H1 (cell line): ENCODE data around the gene USP35. TPM values are rescaled to one million over a fixed set of nuclear protein-coding genes. Genes with fewer than 3 reads are reported as not detected.
A peak's percentile ranks its signal among the peaks of the same experiment; 100 is the strongest.

Experiments used
- CTCF ChIA-PET: fragments of 300-600 bp; sonication (Branson Sonifier 250); formaldehyde crosslinking; loops from one replicate; lab custom pipeline; 2021; ENCODE audit not compliant: partially characterized antibody; lab: Charles Lee
- POLR2A ChIA-PET: fragments of 300-600 bp; sonication (Branson Sonifier 250); formaldehyde crosslinking; loops from one replicate; lab custom pipeline; 2021; ENCODE audit warnings: inconsistent platforms; ENCODE audit not compliant: partially characterized antibody; lab: Charles Lee
- DNase-seq, 2 experiments: peaks; one replicate each; pipeline versions ENCODE4 v3.0.0 to v3.0.0-alpha.2; 2010 to 2022; ENCODE audit warnings: low spot score in 2 of 2, low read depth in 1 of 2, mixed read lengths in 1 of 2
- FAIRE-seq: peaks from 2 replicates; lab custom pipeline; 2011; peaks lifted over from hg19 to GRCh38; lab: Jason Lieb, UNC
- H2AFZ ChIP-seq: 2 replicates; pipeline ENCODE4 v1.8.1; 2012; ENCODE audit warnings: low read length, inconsistent platforms
- H2AK5ac ChIP-seq: 2 replicates; pipeline ENCODE4 v1.6.1; 2013; ENCODE audit warnings: low read depth, low read length
- H2BK120ac ChIP-seq: replicated peaks from 2 replicates; pipeline ENCODE3; 2013; ENCODE audit warnings: low read depth, low read length, inconsistent platforms
- H2BK12ac ChIP-seq: 2 replicates; pipeline ENCODE4 v1.6.1; 2013; ENCODE audit warnings: low read depth, low read length
- H2BK15ac ChIP-seq: 2 replicates; pipeline ENCODE4 v1.6.1; 2013; ENCODE audit warnings: low read length
- H2BK20ac ChIP-seq: 2 replicates; pipeline ENCODE4 v1.6.1; 2013; ENCODE audit warnings: low read length
- H2BK5ac ChIP-seq: 2 replicates; pipeline ENCODE4 v1.6.1; 2013; ENCODE audit warnings: low read depth, low read length
- H3K14ac ChIP-seq: 2 replicates; pipeline ENCODE4 v1.6.1; 2013; ENCODE audit warnings: inconsistent platforms; ENCODE audit not compliant: insufficient read length
- H3K18ac ChIP-seq: 2 replicates; pipeline ENCODE4 v1.6.1; 2013; ENCODE audit warnings: low read length; ENCODE audit errors: extremely low read depth
- H3K23ac ChIP-seq: 2 replicates; pipeline ENCODE4 v1.6.1; 2013; ENCODE audit warnings: inconsistent platforms; ENCODE audit not compliant: insufficient read length
- H3K23me2 ChIP-seq: 2 replicates; pipeline ENCODE4 v1.6.1; 2013; ENCODE audit warnings: low read depth, low read length
- H3K27ac ChIP-seq: 2 replicates; pipeline ENCODE4 v1.6.1; 2011; ENCODE audit warnings: low read depth, low read length, inconsistent platforms
- H3K27me3 ChIP-seq, 4 experiments: replicated peaks in 1 of 4; 1 replicate in 1 of 4; 2 replicates in 3 of 4; pipeline versions ENCODE4 v1.6.1 to v1.8.1; 2011 to 2013; ENCODE audit warnings: low read length in 3 of 4, mild to moderate bottlenecking in 3 of 4, inconsistent platforms in 2 of 4, mixed read lengths in 2 of 4, moderate library complexity in 1 of 4; ENCODE audit not compliant: control insufficient read depth in 3 of 4, insufficient read depth in 3 of 4; ENCODE audit errors: extremely low read depth in 1 of 4
- H3K36me3 ChIP-seq, 4 experiments: 2 replicates each; pipeline versions ENCODE4 v1.6.1 to v1.8.1; 2011 to 2013; ENCODE audit warnings: mild to moderate bottlenecking in 4 of 4, low read length in 3 of 4, moderate library complexity in 2 of 4, control low read depth in 1 of 4, inconsistent platforms in 1 of 4; ENCODE audit not compliant: insufficient read depth in 4 of 4, control insufficient read depth in 2 of 4
- H3K4ac ChIP-seq: replicated peaks from 2 replicates; pipeline ENCODE3; 2013; ENCODE audit warnings: low read length, low read depth, mixed read lengths, inconsistent platforms; ENCODE audit not compliant: insufficient read length
- H3K4me1 ChIP-seq, 4 experiments: replicated peaks in 1 of 4; 1 replicate in 1 of 4; 2 replicates in 3 of 4; pipeline versions ENCODE4 v1.6.1 to v1.8.1; 2011 to 2013; ENCODE audit warnings: low read length in 3 of 4, inconsistent platforms in 2 of 4, mixed read lengths in 1 of 4; ENCODE audit not compliant: insufficient read depth in 4 of 4, control insufficient read depth in 3 of 4
- H3K4me2 ChIP-seq, 2 experiments: 2 replicates each; pipeline versions ENCODE4 v1.6.1 to v1.8.1; 2011 to 2013; ENCODE audit warnings: low read depth in 2 of 2, low read length in 2 of 2, control low read depth in 1 of 2, inconsistent platforms in 1 of 2, mild to moderate bottlenecking in 1 of 2; ENCODE audit not compliant: insufficient read depth in 1 of 2
- H3K4me3 ChIP-seq, 4 experiments: fragments of 200-600, 300-600 bp in 1 of 4; sonication (generic), shearing (Covaris generic), sonication (Bioruptor Twin) in 1 of 4; 2 replicates each; pipeline versions ENCODE4 v1.5.1 to v1.8.1; 2011 to 2016; ENCODE audit warnings: low read length in 4 of 4, low read depth in 3 of 4, control low read depth in 2 of 4, inconsistent platforms in 2 of 4, mild to moderate bottlenecking in 2 of 4, mixed read lengths in 1 of 4, moderate library complexity in 1 of 4; ENCODE audit not compliant: insufficient read depth in 2 of 4; ENCODE audit errors: extremely low read depth in 1 of 4
- H3K56ac ChIP-seq: replicated peaks from 2 replicates; pipeline ENCODE3; 2013; ENCODE audit warnings: low read depth, mild to moderate bottlenecking, mixed read lengths, low read length, inconsistent platforms; ENCODE audit not compliant: insufficient read length
- H3K79me1 ChIP-seq: 2 replicates; pipeline ENCODE4 v1.6.1; 2013; ENCODE audit warnings: low read depth, low read length, control low read depth
- H3K79me2 ChIP-seq, 2 experiments: 2 replicates each; pipeline versions ENCODE4 v1.6.1 to v1.8.1; 2012 to 2013; ENCODE audit warnings: low read length in 2 of 2, mild to moderate bottlenecking in 2 of 2, inconsistent platforms in 1 of 2; ENCODE audit not compliant: insufficient read depth in 2 of 2, control insufficient read depth in 1 of 2
- H3K9ac ChIP-seq, 4 experiments: replicated peaks in 1 of 4; 1 replicate in 1 of 4; 2 replicates in 3 of 4; pipeline versions ENCODE4 v1.6.1 to v1.8.1; 2011 to 2013; ENCODE audit warnings: low read depth in 3 of 4, low read length in 3 of 4, control low read depth in 2 of 4, mild to moderate bottlenecking in 2 of 4, moderate library complexity in 2 of 4, inconsistent platforms in 1 of 4; ENCODE audit errors: extremely low read depth in 1 of 4
- H3K9me3 ChIP-seq, 2 experiments: 2 replicates each; pipeline versions ENCODE4 v1.6.1 to v1.8.1; 2012 to 2013; ENCODE audit warnings: mild to moderate bottlenecking in 2 of 2, moderate library complexity in 2 of 2, control low read depth in 1 of 2, inconsistent platforms in 1 of 2, low read depth in 1 of 2, low read length in 1 of 2, mixed read lengths in 1 of 2; ENCODE audit not compliant: insufficient read depth in 2 of 2
- H4K20me1 ChIP-seq, 2 experiments: replicated peaks in 1 of 2; 2 replicates each; pipeline versions ENCODE3 to v1.8.1; 2011 to 2013; ENCODE audit warnings: inconsistent platforms in 2 of 2, low read length in 2 of 2, mild to moderate bottlenecking in 1 of 2; ENCODE audit not compliant: insufficient read depth in 2 of 2, control insufficient read depth in 1 of 2
- H4K5ac ChIP-seq: 2 replicates; pipeline ENCODE4 v1.6.1; 2013; ENCODE audit warnings: low read length, low read depth, mixed read lengths, inconsistent platforms; ENCODE audit not compliant: insufficient read length
- H4K8ac ChIP-seq: 2 replicates; pipeline ENCODE4 v1.8.0; 2013; ENCODE audit warnings: mild to moderate bottlenecking, moderate library complexity, low read length, inconsistent platforms; ENCODE audit not compliant: insufficient read depth; ENCODE audit errors: extremely low read depth
- H4K91ac ChIP-seq: replicated peaks from 2 replicates; pipeline ENCODE3; 2013; ENCODE audit warnings: low read length, mixed read lengths, inconsistent platforms; ENCODE audit not compliant: insufficient read length
- BACH1 ChIP-seq: IDR thresholded peaks from 2 replicates; pipeline ENCODE4 v1.6.1; 2012; ENCODE audit warnings: low read length, improper control_type of control experiment
- USF2 ChIP-seq: IDR thresholded peaks from 2 replicates; pipeline ENCODE4 v1.6.1; 2011; ENCODE audit warnings: low read length, improper control_type of control experiment
- WGBS, 2 experiments: shearing (Covaris generic) in 1 of 2; methylation state at CpG; one replicate each; pipeline versions ENCODE4 v1.1.6 to v1.1.7; 2013 to 2015; ENCODE audit warnings: low lambda C conversion rate in 2 of 2, mixed read lengths in 2 of 2, inconsistent platforms in 1 of 2, low coverage in 1 of 2, missing lambda C conversion rate in 1 of 2; ENCODE audit not compliant: insufficient replicate concordance in 2 of 2, insufficient coverage in 1 of 2, insufficient read length in 1 of 2; ENCODE audit errors: extremely low coverage in 1 of 2, missing lambda C conversion rate in 1 of 2; 5-methylcytosine and 5-hydroxymethylcytosine counted together
- polyA plus RNA-seq, 7 experiments: library from polyadenylated mRNA; depleted of rRNA in 3 of 7; stranded (reverse) in 5 of 7; unstranded in 2 of 7; fragments of >200 nt in 5 of 7; fragments of 200-250 nt in 2 of 7; gene quantifications; 1 replicate in 5 of 7; 2 replicates in 1 of 7; 4 replicates in 1 of 7; pipeline versions ENCODE4 v1.2.1 to v1.2.3, GENCODE V29; 2011 to 2013; ENCODE audit warnings: missing spikeins in 2 of 7, mixed read lengths in 2 of 7
- total RNA-seq: library from RNA; stranded (reverse); fragmentation: NEBNext Ultra II Directional; extraction: Animal tissue kit (Norgen Biotek cat#: 25700); gene quantifications from 2 replicates; pipeline ENCODE4 v1.2.1, GENCODE V29; 2021

USP35 gene
- total and polyA plus RNA-seq, 2 of the 8 experiments (the other 6 are each of a cell fraction or from before 2014, with no cell fraction given), result 4.6 to 6.8 TPM

GRCh38 chr11:78140392-78141077 is 48.2 kb upstream of the USP35 start:
- no peaks in the 10 kb centered on the region; a peak in 1 of 7 replicates for H3K4me1 ChIP-seq
- peaks cover 2 to 6% (median 5%) of the 10 kb centered on the region in 4 experiments; a peak in 4 of 8 replicates for H3K36me3 ChIP-seq
- no peak overlapping the region for H3K23ac ChIP-seq
- CTCF ChIA-PET, result interaction anchor here (0.7 kb wide), 1 partner anchor 249 kb away, joined by 3 read pairs; no protein-coding TSS in a partner anchor
- H4K8ac ChIP-seq, result no peak overlapping the region
- no peak overlapping the region for H3K18ac ChIP-seq
- H3K23me2 ChIP-seq, result peaks cover 13% of the 10 kb centered on the region
- H3K79me2 ChIP-seq, result peaks cover 0 to 25% of the 10 kb centered on the region in 2 experiments; a peak in 3 of 4 replicates
- H2BK120ac ChIP-seq, result no peak overlapping the region
- H3K27me3 ChIP-seq, result no peaks in the 10 kb centered on the region
- no peak overlapping the region for H4K91ac ChIP-seq
- H2BK12ac ChIP-seq, result no peak overlapping the region
- FAIRE-seq (no peak), DNase-seq (no peak)
- H3K9me3 ChIP-seq, result no peaks in the 10 kb centered on the region
- no peak overlapping the region for H3K56ac ChIP-seq
- 0 out of 2 replicates have a peak, but pooled peaks cover 3% of the 10 kb centered on the region for H3K79me1 ChIP-seq
- H2BK20ac ChIP-seq, result no peak overlapping the region
- no peak overlapping the region for H2AFZ ChIP-seq
- H4K20me1 ChIP-seq, result no peaks in the 10 kb centered on the region
- no peak overlapping the region for H3K27ac ChIP-seq
- H3K14ac ChIP-seq, result no peak overlapping the region
- 75% methylated on average over 17 of the region's 17 CpGs; no CpG with 5 or more reads in 1 of the 2 experiments for WGBS, 2 experiments
- H2BK15ac ChIP-seq, result no peak overlapping the region
- peak overlapping the region; percentile 76 to 82 for H3K4me2 ChIP-seq
- H3K4ac ChIP-seq, result no peak overlapping the region
- peak overlapping the region; percentile 75 to 91 (median 84); a peak in 6 of 8 replicates for H3K4me3 ChIP-seq
- POLR2A ChIA-PET, result interaction anchor here (0.6 to 4.5 kb wide), 13 partner anchors 8 to 388 kb away, joined by 3 to 32 read pairs (median 4); partner anchors contain the start of genes INTS4, KCTD21, NDUFC2 and USP35
- no peak overlapping the region for H2BK5ac ChIP-seq
- no peak overlapping the region for H4K5ac ChIP-seq
- H2AK5ac ChIP-seq, result no peak overlapping the region
- H3K9ac ChIP-seq, result no peak overlapping the region; a peak in 1 of 7 replicates
- TF ChIP-seq USF2 (no peak), BACH1 (no peak)
